GM12875 (cell line): ENCODE data around the gene CPVL.

Experiments used
- H3K4me3 ChIP-seq: one replicate; pipeline ENCODE4 v1.5.1; 2011; ENCODE audit warnings: low read depth, low read length, control low read depth
- CTCF ChIP-seq: IDR thresholded peaks from 2 replicates; pipeline ENCODE4 v1.5.1; 2011; ENCODE audit warnings: low read depth, mild to moderate bottlenecking, control low read depth, inconsistent platforms, low read length, moderate library complexity, borderline replicate concordance; ENCODE audit not compliant: insufficient read depth

Gene CPVL

GRCh38 chr7:28981161-28981465, 165.2 kb downstream of the CPVL start:
- TF ChIP-seq CTCF: no peak
- no peak overlapping the region for H3K4me3 ChIP-seq

- no peak for TF ChIP-seq CTCF
- H3K4me3 ChIP-seq: no peak overlapping the region
These were observed 165.7 kb downstream of the CPVL start for GRCh38 chr7:28980451-28981160.

GRCh38 chr7:28979776-28980175, 166.6 kb downstream of the CPVL start:
- TF ChIP-seq CTCF: no peak
- no peak overlapping the region for H3K4me3 ChIP-seq

- TF ChIP-seq CTCF: no peak
- H3K4me3 ChIP-seq: no peak overlapping the region
These were observed 168.5 kb downstream of the CPVL start for GRCh38 chr7:28977881-28978280.

- TF ChIP-seq CTCF: no peak
These were observed 170.3 kb downstream of the CPVL start for GRCh38 chr7:28976022-28976421.

GRCh38 chr7:28973591-28973990, 172.7 kb downstream of the CPVL start:
- no peak for TF ChIP-seq CTCF
- H3K4me3 ChIP-seq: no peak overlapping the region

More at GRCh38 chr7:28976022-28976421, 170.3 kb downstream of the CPVL start:
- H3K4me3 ChIP-seq: no peak overlapping the region

- H3K4me3 ChIP-seq: no peak overlapping the region
- no peak for TF ChIP-seq CTCF
These were observed 182.3 kb downstream of the CPVL start for GRCh38 chr7:28964056-28964455.
